Hepatocyte (in vitro differentiated cells): Measurements from ENCODE around the gene PNPLA2. TPM values are rescaled to one million over a fixed set of nuclear protein-coding genes. Genes with fewer than 3 reads are reported as not detected.

Experiments used
- DNase-seq: peaks from one replicate; pipeline ENCODE4 v3.0.0-alpha.2; 2016; ENCODE audit warnings: low spot score
- H2AFZ ChIP-seq: fragments of 200-600 bp; sonication (generic); 2 replicates; pipeline ENCODE4 v1.6.0; 2016; ENCODE audit warnings: antibody characterized with exemption, mild to moderate bottlenecking
- H3K27ac ChIP-seq: fragments of 200-600 bp; sonication (generic); 2 replicates; pipeline ENCODE4 v1.5.1; 2016; ENCODE audit warnings: mild to moderate bottlenecking
- H3K27me3 ChIP-seq: fragments of 200-600 bp; sonication (generic); 2 replicates; pipeline ENCODE4 v1.6.1; 2016
- H3K36me3 ChIP-seq: fragments of 200-600 bp; sonication (generic); replicated peaks from 2 replicates; pipeline ENCODE4 v1.5.1; 2016; ENCODE audit warnings: low read depth; ENCODE audit not compliant: insufficient read depth
- H3K4me1 ChIP-seq: fragments of 200-600 bp; sonication (generic); 2 replicates; pipeline ENCODE4 v1.5.1; 2016; ENCODE audit warnings: mild to moderate bottlenecking, moderate library complexity; ENCODE audit not compliant: insufficient read depth
- H3K4me2 ChIP-seq: fragments of 200-600 bp; sonication (generic); 2 replicates; pipeline ENCODE4 v1.6.0; 2016
- H3K4me3 ChIP-seq: fragments of 200-600 bp; sonication (generic); 2 replicates; pipeline ENCODE4 v1.5.1; 2016; ENCODE audit warnings: mild to moderate bottlenecking
- H3K79me2 ChIP-seq: fragments of 200-600 bp; sonication (generic); 2 replicates; pipeline ENCODE4 v1.6.0; 2017; ENCODE audit warnings: mild to moderate bottlenecking
- H3K9me2 ChIP-seq: fragments of 200-600 bp; sonication (generic); replicated peaks from 2 replicates; pipeline ENCODE4 v1.6.0; 2017; ENCODE audit warnings: mild to moderate bottlenecking; ENCODE audit not compliant: insufficient read depth
- H3K9me3 ChIP-seq: fragments of 200-600 bp; sonication (generic); 2 replicates; pipeline ENCODE4 v1.5.1; 2016; ENCODE audit warnings: low read depth, mild to moderate bottlenecking
- H4K20me1 ChIP-seq: fragments of 200-600 bp; sonication (generic); 2 replicates; pipeline ENCODE4 v1.6.0; 2016; ENCODE audit warnings: mild to moderate bottlenecking; ENCODE audit not compliant: insufficient read depth, poor library complexity, severe bottlenecking
- EZH2 ChIP-seq: fragments of 200-600 bp; sonication (generic); IDR thresholded peaks from 2 replicates; pipeline ENCODE4 v1.6.1; 2016; ENCODE audit warnings: antibody characterized with exemption, mild to moderate bottlenecking, borderline replicate concordance
- EZH2phosphoT487 ChIP-seq: fragments of 200-600 bp; sonication (generic); IDR thresholded peaks from one replicate; pipeline ENCODE4 v1.6.1; 2018; ENCODE audit warnings: antibody characterized with exemption, mild to moderate bottlenecking, low read depth, moderate library complexity; ENCODE audit not compliant: unreplicated experiment, severe bottlenecking
- WGBS: methylation state at CpG from one replicate; pipeline ENCODE4 v1.1.6; 2016; ENCODE audit warnings: low lambda C conversion rate; ENCODE audit errors: missing lambda C conversion rate; 5-methylcytosine and 5-hydroxymethylcytosine counted together
- polyA plus RNA-seq: library from polyadenylated mRNA; unstranded; fragments of >200 nt; fragmentation: Nextera tagmentation; extraction: Ambion mirVana; gene quantifications from 2 replicates; pipeline ENCODE4 v1.2.1, GENCODE V29; 2016
- total RNA-seq: library from RNA; depleted of rRNA; stranded (reverse); fragments of >200 nt; gene quantifications from 2 replicates; pipeline ENCODE4 v1.2.3, GENCODE V29; 2014
- TF ChIP-seq, protein P1 (sequence below): fragments of 200-600 bp; sonication (generic); IDR thresholded peaks from 2 replicates; pipeline ENCODE4 v1.5.1; 2016; ENCODE audit warnings: antibody characterized with exemption, mild to moderate bottlenecking; ENCODE audit not compliant: poor library complexity

Gene PNPLA2
- total and polyA plus RNA-seq, 2 experiments from 2014 or later, result 12.9 to 50.0 TPM

DNA sequence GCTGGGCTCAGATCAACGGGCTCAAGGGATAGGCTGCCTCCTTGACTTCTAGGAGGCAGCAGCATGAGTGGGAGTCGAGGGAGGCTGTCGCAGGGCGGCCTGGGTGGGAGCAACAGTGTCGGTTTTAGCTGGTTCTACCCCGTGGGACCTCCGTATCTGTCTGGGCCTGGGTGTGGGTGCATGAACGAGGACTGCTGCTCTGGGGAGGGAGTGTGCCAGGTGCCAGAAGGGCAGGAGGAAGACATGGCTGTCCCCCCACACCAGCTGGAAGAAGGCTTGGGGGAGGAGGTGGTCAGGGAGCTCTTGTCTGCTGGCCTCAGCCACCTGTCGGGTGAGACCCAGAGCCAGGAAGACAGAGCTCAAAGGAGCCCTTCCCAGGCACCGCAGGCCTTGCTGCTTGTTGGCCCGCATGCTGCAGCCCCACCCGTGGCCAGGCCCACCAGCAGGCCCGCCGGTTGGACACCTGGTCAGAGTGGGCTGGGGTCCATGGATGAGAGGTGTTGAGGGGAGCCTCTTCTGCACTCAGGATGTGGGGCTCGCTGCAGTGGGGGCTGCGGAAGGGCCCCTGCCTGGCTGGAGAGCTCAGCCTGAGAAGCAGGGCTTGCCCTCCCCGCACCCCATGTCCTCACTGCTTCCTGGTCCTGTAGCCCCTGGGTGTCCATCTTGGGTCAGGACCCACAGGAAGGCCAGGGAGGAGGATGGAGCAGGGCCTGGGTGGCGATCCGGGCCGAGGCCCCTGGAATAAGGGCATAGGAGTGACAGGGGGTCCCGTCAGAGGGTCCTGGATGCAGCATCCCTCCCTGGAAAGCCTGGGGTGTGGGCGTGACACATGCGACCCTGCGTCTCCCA lies 32.3 kb upstream of the PNPLA2 start:
- 88% methylated on average over 22 of the region's 24 CpGs for WGBS
- H3K9me3 ChIP-seq, result no peaks in the 10 kb centered on the region
- no peak overlapping the region for H3K4me2 ChIP-seq
- no peaks in the 10 kb centered on the region for H4K20me1 ChIP-seq
- TF ChIP-seq EZH2phosphoT487, result no peak
- TF ChIP-seq, protein P1, sequence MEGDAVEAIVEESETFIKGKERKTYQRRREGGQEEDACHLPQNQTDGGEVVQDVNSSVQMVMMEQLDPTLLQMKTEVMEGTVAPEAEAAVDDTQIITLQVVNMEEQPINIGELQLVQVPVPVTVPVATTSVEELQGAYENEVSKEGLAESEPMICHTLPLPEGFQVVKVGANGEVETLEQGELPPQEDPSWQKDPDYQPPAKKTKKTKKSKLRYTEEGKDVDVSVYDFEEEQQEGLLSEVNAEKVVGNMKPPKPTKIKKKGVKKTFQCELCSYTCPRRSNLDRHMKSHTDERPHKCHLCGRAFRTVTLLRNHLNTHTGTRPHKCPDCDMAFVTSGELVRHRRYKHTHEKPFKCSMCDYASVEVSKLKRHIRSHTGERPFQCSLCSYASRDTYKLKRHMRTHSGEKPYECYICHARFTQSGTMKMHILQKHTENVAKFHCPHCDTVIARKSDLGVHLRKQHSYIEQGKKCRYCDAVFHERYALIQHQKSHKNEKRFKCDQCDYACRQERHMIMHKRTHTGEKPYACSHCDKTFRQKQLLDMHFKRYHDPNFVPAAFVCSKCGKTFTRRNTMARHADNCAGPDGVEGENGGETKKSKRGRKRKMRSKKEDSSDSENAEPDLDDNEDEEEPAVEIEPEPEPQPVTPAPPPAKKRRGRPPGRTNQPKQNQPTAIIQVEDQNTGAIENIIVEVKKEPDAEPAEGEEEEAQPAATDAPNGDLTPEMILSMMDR, result no peak
- TF ChIP-seq EZH2, result no peak
- no peak for DNase-seq
- no peak overlapping the region for H3K27ac ChIP-seq
- H3K4me3 ChIP-seq, result no peak overlapping the region
- no peaks in the 10 kb centered on the region for H3K79me2 ChIP-seq
- H3K4me1 ChIP-seq, result peaks cover 9% of the 10 kb centered on the region
- H2AFZ ChIP-seq, result no peak overlapping the region
- no peaks in the 10 kb centered on the region for H3K27me3 ChIP-seq
- no peaks in the 10 kb centered on the region for H3K36me3 ChIP-seq
- H3K9me2 ChIP-seq, result no peaks in the 10 kb centered on the region

DNA sequence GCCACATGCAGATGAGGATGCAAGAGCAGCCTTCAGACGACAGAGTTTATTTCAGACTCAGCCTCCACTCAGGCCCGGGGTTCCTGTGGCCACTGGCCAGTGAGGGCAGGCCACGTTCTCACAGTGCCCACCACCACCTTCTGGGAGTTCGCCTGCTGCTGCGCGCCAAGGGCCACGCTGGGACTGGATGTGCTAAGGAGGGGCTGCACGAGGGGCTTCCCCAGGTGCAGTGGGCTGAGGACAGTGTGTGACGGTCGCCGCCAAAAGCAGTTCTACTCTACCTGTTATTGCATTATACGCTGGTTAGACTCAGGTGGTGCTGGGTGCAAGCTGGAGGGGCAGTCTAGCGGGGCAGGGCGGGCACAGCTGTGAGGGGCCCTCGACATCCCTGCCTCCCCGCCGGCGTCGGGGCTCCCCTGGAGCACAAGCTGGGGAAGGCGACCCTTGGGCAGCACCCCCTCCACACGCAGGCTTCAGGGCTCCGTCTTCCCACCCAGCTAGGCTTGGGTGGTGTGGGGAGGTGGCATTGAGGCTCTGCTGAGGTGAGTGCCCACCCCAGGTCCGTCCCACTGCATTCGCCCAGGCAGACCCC lies 31.5 kb upstream of the PNPLA2 start:
- H2AFZ ChIP-seq, result no peak overlapping the region
- 95% methylated on average over 24 of the region's 24 CpGs for WGBS

DNA sequence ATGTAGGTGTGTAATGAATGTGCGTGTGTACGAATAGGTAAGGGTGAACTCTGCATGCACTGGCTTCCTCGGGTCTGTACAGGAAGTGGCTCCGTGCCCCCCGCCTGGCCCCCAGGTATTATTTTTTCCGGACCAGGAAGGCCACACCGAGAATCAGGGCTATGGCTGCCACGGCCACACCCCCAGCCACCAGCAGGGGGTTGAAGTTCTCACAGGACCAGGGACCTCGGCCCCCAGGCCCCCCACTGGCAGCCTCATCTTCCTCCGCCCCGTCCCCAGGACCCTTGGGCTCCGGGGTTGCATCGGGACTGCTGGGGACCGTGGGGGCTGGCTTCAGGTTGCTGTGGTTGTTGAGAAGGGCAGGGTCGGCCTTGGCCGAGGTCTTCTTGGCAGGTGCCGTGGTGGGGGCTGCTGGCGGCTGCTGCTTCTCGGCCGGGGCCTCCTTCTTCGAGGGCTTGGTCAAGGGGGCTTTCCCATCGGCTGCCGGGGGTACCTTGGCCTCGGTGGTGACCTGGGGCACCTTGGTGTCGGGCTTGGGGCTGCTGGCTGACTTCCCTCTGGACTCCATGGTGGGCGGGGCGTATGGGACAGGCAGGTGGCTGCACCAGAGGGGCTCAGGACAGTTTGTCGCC lies 30.6 kb upstream of the PNPLA2 start:
- H3K79me2 ChIP-seq, result no peaks in the 10 kb centered on the region
- no peak for DNase-seq
- TF ChIP-seq, protein P1, result no peak
- TF ChIP-seq EZH2 (no peak), EZH2phosphoT487 (no peak)
- no peaks in the 10 kb centered on the region for H3K9me2 ChIP-seq
- 90% methylated on average over 22 of the region's 28 CpGs for WGBS
- no peaks in the 10 kb centered on the region for H3K27me3 ChIP-seq
- no peaks in the 10 kb centered on the region for H3K9me3 ChIP-seq
- no peak overlapping the region for H3K27ac ChIP-seq
- no peaks in the 10 kb centered on the region for H4K20me1 ChIP-seq
- H3K36me3 ChIP-seq, result no peaks in the 10 kb centered on the region
- peaks cover 5% of the 10 kb centered on the region for H3K4me1 ChIP-seq
- H3K4me3 ChIP-seq, result no peak overlapping the region
- H3K4me2 ChIP-seq, result no peak overlapping the region
- no peak overlapping the region for H2AFZ ChIP-seq

More for the DNA sequence above, 31.5 kb upstream of the PNPLA2 start:
- Histone ChIP-seq H3K27ac (no peak overlapping the region), H3K79me2 (no peaks in the 10 kb centered on the region), H3K4me1 (peaks cover 9% of the 10 kb centered on the region), H3K9me2 (no peaks in the 10 kb centered on the region), H4K20me1 (no peaks in the 10 kb centered on the region), H3K4me3 (no peak overlapping the region), H3K36me3 (no peaks in the 10 kb centered on the region), H3K4me2 (no peak overlapping the region), H3K9me3 (no peaks in the 10 kb centered on the region), H3K27me3 (no peaks in the 10 kb centered on the region)
- DNase-seq, result no peak
- TF ChIP-seq EZH2phosphoT487 (no peak), EZH2 (no peak)
- TF ChIP-seq, protein P1, result no peak
